T-cell (primary cell): Measurements from ENCODE around the gene FBN2. TPM values are rescaled to one million over a fixed set of nuclear protein-coding genes. Genes with fewer than 3 reads are reported as not detected.

Experiments used
- ATAC-seq, 4 experiments: fragments of 200-7000 bp in 3 of 4; fragments of 150-1000 bp in 1 of 4; cut with Tn5 transposase; replicated peaks in 1 of 4; 1 replicate in 3 of 4; 2 replicates in 1 of 4; pipeline ENCODE4 v1.10.0; 2021; ENCODE audit warnings: moderate library complexity in 3 of 4, mild to moderate bottlenecking in 2 of 4, moderate number of reproducible peaks in 1 of 4
- CTCF ChIA-PET, 2 donors: fragments of 300-600 bp; sonication (Branson Sonifier 250); formaldehyde crosslinking; loops; one replicate each; lab custom pipeline; 2022; ENCODE audit warnings: antibody characterized with exemption in 2 of 2; lab: Charles Lee
- POLR2A ChIA-PET, 2 donors: fragments of 300-600 bp; sonication (Branson Sonifier 250); formaldehyde crosslinking; loops; one replicate each; lab custom pipeline; 2022; ENCODE audit warnings: antibody characterized with exemption in 2 of 2; lab: Charles Lee
- DNase-seq, 35 experiments: peaks; one replicate each; pipeline versions ENCODE4 v3.0.0 to v3.0.0-alpha.2; 2013 to 2023
- H3K27ac ChIP-seq: one replicate; pipeline ENCODE4 v1.5.1; 2013; ENCODE audit warnings: low read length
- H3K27me3 ChIP-seq, 2 experiments: replicated peaks in 1 of 2; 1 replicate in 1 of 2; 2 replicates in 1 of 2; pipeline versions ENCODE4 v1.6.1 to v1.7.0; 2013; ENCODE audit warnings: low read length in 1 of 2, mixed read lengths in 1 of 2; ENCODE audit not compliant: control insufficient read depth in 2 of 2, insufficient read depth in 2 of 2; ENCODE audit errors: extremely low read depth in 1 of 2
- H3K36me3 ChIP-seq, 2 donors: 1 replicate in 1 of 2; 2 replicates in 1 of 2; pipeline versions ENCODE4 v1.6.1 to v1.7.0; 2013; ENCODE audit warnings: low read length in 1 of 2; ENCODE audit not compliant: control insufficient read depth in 2 of 2, insufficient read depth in 1 of 2; ENCODE audit errors: extremely low read depth in 1 of 2
- H3K4me1 ChIP-seq, 2 experiments: 1 replicate in 1 of 2; 2 replicates in 1 of 2; pipeline versions ENCODE4 v1.6.1 to v1.7.0; 2013; ENCODE audit warnings: low read length in 2 of 2, mixed read lengths in 1 of 2; ENCODE audit not compliant: insufficient read depth in 2 of 2, control insufficient read depth in 1 of 2; ENCODE audit errors: extremely low read depth in 1 of 2
- H3K4me3 ChIP-seq, 2 donors: 1 replicate in 1 of 2; 2 replicates in 1 of 2; pipeline versions ENCODE4 v1.5.1 to v1.7.0; 2013; ENCODE audit warnings: mild to moderate bottlenecking in 2 of 2, low read length in 1 of 2, moderate library complexity in 1 of 2; ENCODE audit not compliant: control insufficient read depth in 1 of 2; ENCODE audit errors: extremely low read depth in 1 of 2
- H3K9me3 ChIP-seq: 2 replicates; pipeline ENCODE4 v1.7.0; 2013
- H3K27ac Mint-ChIP-seq, 2 donors: one replicate each; pipeline ENCODE4 v1.8.0; 2020 to 2021; ENCODE audit warnings: mild to moderate bottlenecking in 2 of 2, mixed read lengths in 2 of 2
- H3K27me3 Mint-ChIP-seq, 2 donors: one replicate each; pipeline ENCODE4 v1.8.0; 2021 to 2022; ENCODE audit warnings: mixed read lengths in 2 of 2
- H3K36me3 Mint-ChIP-seq: one replicate; pipeline ENCODE4 v1.8.0; 2021; ENCODE audit warnings: mixed read lengths
- H3K4me1 Mint-ChIP-seq, 3 donors: one replicate each; pipeline ENCODE4 v1.8.0; 2020 to 2022; ENCODE audit warnings: mixed read lengths in 3 of 3, mild to moderate bottlenecking in 1 of 3
- H3K4me3 Mint-ChIP-seq, 3 donors: one replicate each; pipeline ENCODE4 v1.8.0; 2020 to 2022; ENCODE audit warnings: mild to moderate bottlenecking in 3 of 3, mixed read lengths in 3 of 3, moderate library complexity in 3 of 3
- H3K9me3 Mint-ChIP-seq, 3 donors: one replicate each; pipeline ENCODE4 v1.8.0; 2020 to 2022; ENCODE audit warnings: mixed read lengths in 3 of 3
- WGBS: methylation state at CpG from one replicate; pipeline ENCODE4 v1.1.5; 2013; ENCODE audit warnings: missing lambda C conversion rate; ENCODE audit not compliant: insufficient coverage; 5-methylcytosine and 5-hydroxymethylcytosine counted together
- total RNA-seq, 35 experiments: library from RNA in 6 of 35; stranded (reverse) in 6 of 35; fragments of 120-200 nt in 1 of 35; gene quantifications; one replicate each; pipeline versions ENCODE4 v1.2.1 to v1.2.4 and lab custom pipeline; 2013 to 2026

The FBN2 gene
- total RNA-seq, 5 donors from 2014 or later (not counting 1 experiment from before 2014, with no cell fraction given) = 0.32 to 0.61 (median 0.36) TPM; not detected in 2

- ChIA-PET CTCF (no interaction called here), POLR2A (no interaction called here)
- WGBS = 72% methylated on average over 3 of the region's 4 CpGs
- H3K4me1 Mint-ChIP-seq = no peaks in the 10 kb centered on the region
- ATAC-seq (no peak), DNase-seq (no peak)
- H3K27ac Mint-ChIP-seq = no peak overlapping the region
- Histone ChIP-seq H3K36me3 (no peaks in the 10 kb centered on the region), H3K27ac (no peak overlapping the region), H3K9me3 (no peaks in the 10 kb centered on the region), H3K4me3 (no peak overlapping the region), H3K4me1 (no peaks in the 10 kb centered on the region), H3K27me3 (no peaks in the 10 kb centered on the region)
- H3K27me3 Mint-ChIP-seq = no peaks in the 10 kb centered on the region
- no peaks in the 10 kb centered on the region for H3K36me3 Mint-ChIP-seq
- no peaks in the 10 kb centered on the region for H3K9me3 Mint-ChIP-seq
- H3K4me3 Mint-ChIP-seq = no peak overlapping the region
These were observed 237.9 kb downstream of the FBN2 start for GRCh38 chr5:128300181-128300580.

- Histone ChIP-seq H3K4me1 (no peaks in the 10 kb centered on the region), H3K4me3 (no peak overlapping the region), H3K9me3 (no peaks in the 10 kb centered on the region), H3K27ac (no peak overlapping the region), H3K36me3 (no peaks in the 10 kb centered on the region), H3K27me3 (no peaks in the 10 kb centered on the region)
- POLR2A ChIA-PET = no interaction called here
- Mint-ChIP-seq H3K27me3 (no peaks in the 10 kb centered on the region), H3K4me1 (no peaks in the 10 kb centered on the region), H3K27ac (no peak overlapping the region), H3K36me3 (no peaks in the 10 kb centered on the region), H3K4me3 (no peak overlapping the region), H3K9me3 (peaks cover 0 to 11% (median 3%) of the 10 kb centered on the region in 3 donors)
- CTCF ChIA-PET = no interaction called here
- no peak for ATAC-seq
- WGBS = no CpG with 5 or more reads among the region's 2 CpGs
- DNase-seq = no peak
These were observed 247.7 kb downstream of the FBN2 start for GRCh38 chr5:128290152-128290858.

DNA sequence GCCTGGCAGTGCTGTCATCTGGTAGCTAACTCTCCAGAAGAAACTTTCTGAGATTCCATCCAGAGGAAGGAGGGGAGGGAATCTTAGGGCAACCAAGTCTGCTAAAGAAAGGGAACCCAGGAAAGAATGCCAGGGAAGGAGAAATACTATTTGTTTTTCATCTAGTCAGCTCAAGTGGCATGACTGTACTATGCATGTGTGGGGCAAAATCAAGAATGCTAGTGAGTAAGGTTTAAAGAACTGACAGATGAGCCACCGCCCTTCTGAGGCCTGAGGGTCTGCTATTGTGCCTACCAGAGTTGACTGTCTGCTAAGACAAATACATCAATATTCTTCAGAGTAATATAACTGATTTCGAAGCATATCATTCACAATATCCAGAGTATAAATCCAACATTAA, 250.3 kb downstream of the FBN2 start:
- Histone ChIP-seq H3K36me3 (no peaks in the 10 kb centered on the region), H3K27ac (no peak overlapping the region), H3K9me3 (no peaks in the 10 kb centered on the region), H3K4me1 (no peaks in the 10 kb centered on the region), H3K27me3 (no peaks in the 10 kb centered on the region), H3K4me3 (no peak overlapping the region)
- no peaks in the 10 kb centered on the region for H3K4me1 Mint-ChIP-seq
- H3K36me3 Mint-ChIP-seq = no peaks in the 10 kb centered on the region
- POLR2A ChIA-PET = no interaction called here
- no peak overlapping the region for H3K4me3 Mint-ChIP-seq
- DNase-seq (no peak), ATAC-seq (no peak)
- peaks cover 0 to 6% of the 10 kb centered on the region in 2 donors for H3K27me3 Mint-ChIP-seq
- 50% methylated on average over 1 of the region's 2 CpGs for WGBS
- peaks cover 0 to 8% (median 1%) of the 10 kb centered on the region in 3 donors for H3K9me3 Mint-ChIP-seq
- H3K27ac Mint-ChIP-seq = no peak overlapping the region
- CTCF ChIA-PET = no interaction called here

GRCh38 chr5:128284236-128284635, 253.8 kb downstream of the FBN2 start:
- no peak overlapping the region for H3K27ac Mint-ChIP-seq
- no peaks in the 10 kb centered on the region for H3K4me1 Mint-ChIP-seq
- no peak overlapping the region for H3K27ac ChIP-seq

GRCh38 chr5:128279345-128279744, 258.7 kb downstream of the FBN2 start:
- Mint-ChIP-seq H3K9me3 (no peaks in the 10 kb centered on the region), H3K4me1 (no peaks in the 10 kb centered on the region), H3K27ac (no peak overlapping the region), H3K4me3 (no peak overlapping the region), H3K36me3 (no peaks in the 10 kb centered on the region), H3K27me3 (peaks cover 0 to 2% of the 10 kb centered on the region in 2 donors)
- Histone ChIP-seq H3K27me3 (no peaks in the 10 kb centered on the region), H3K9me3 (no peaks in the 10 kb centered on the region), H3K36me3 (no peaks in the 10 kb centered on the region), H3K4me3 (no peak overlapping the region), H3K27ac (no peak overlapping the region), H3K4me1 (no peaks in the 10 kb centered on the region)
- DNase-seq = no peak
- ATAC-seq = no peak
- no CpG with 5 or more reads among the region's 2 CpGs for WGBS
- POLR2A ChIA-PET = no interaction called here
- CTCF ChIA-PET = no interaction called here

More at GRCh38 chr5:128284236-128284635, 253.8 kb downstream of the FBN2 start:
- peaks cover 0 to 6% of the 10 kb centered on the region in 2 donors for H3K27me3 Mint-ChIP-seq
- no peaks in the 10 kb centered on the region for H3K27me3 ChIP-seq
- POLR2A ChIA-PET = no interaction called here
- no peaks in the 10 kb centered on the region for H3K9me3 ChIP-seq
- no peak for ATAC-seq
- H3K4me3 Mint-ChIP-seq = no peak overlapping the region
- WGBS = 86% methylated on average over 1 of the region's 2 CpGs
- no peak overlapping the region for H3K4me3 ChIP-seq
- H3K9me3 Mint-ChIP-seq = no peaks in the 10 kb centered on the region
- H3K36me3 ChIP-seq = no peaks in the 10 kb centered on the region
- no peak for DNase-seq
- no peaks in the 10 kb centered on the region for H3K4me1 ChIP-seq
- H3K36me3 Mint-ChIP-seq = no peaks in the 10 kb centered on the region
- CTCF ChIA-PET = no interaction called here

- ChIA-PET CTCF (no interaction called here), POLR2A (no interaction called here)
- no peak overlapping the region for H3K4me3 ChIP-seq
- H3K36me3 ChIP-seq = no peaks in the 10 kb centered on the region
- no peaks in the 10 kb centered on the region for H3K36me3 Mint-ChIP-seq
- no peak for ATAC-seq
- H3K27me3 Mint-ChIP-seq = no peaks in the 10 kb centered on the region
- no peaks in the 10 kb centered on the region for H3K9me3 Mint-ChIP-seq
- H3K4me3 Mint-ChIP-seq = no peak overlapping the region
- H3K9me3 ChIP-seq = no peaks in the 10 kb centered on the region
- H3K4me1 Mint-ChIP-seq = no peaks in the 10 kb centered on the region
- DNase-seq = no peak
- H3K27ac Mint-ChIP-seq = no peak overlapping the region
- H3K27ac ChIP-seq = no peak overlapping the region
- no peaks in the 10 kb centered on the region for H3K4me1 ChIP-seq
- H3K27me3 ChIP-seq = no peaks in the 10 kb centered on the region
- 88% methylated on average over 3 of the region's 6 CpGs for WGBS
These were observed 261.4 kb downstream of the FBN2 start for GRCh38 chr5:128276537-128277216.
